K562 (cell line): Measurements from ENCODE around the gene FGFR4. TPM values are rescaled to one million over a fixed set of nuclear protein-coding genes. Genes with fewer than 3 reads are reported as not detected.

Experiments
- CBX5 ChIP-seq: IDR thresholded peaks from 2 replicates; pipeline ENCODE4 v1.6.1; 2014; ENCODE audit warnings: low read depth, borderline replicate concordance
- FOXK2 ChIP-seq, 2 experiments: fragments of 450-650 bp; IDR thresholded peaks in 1 of 2; conservative IDR thresholded peaks in 1 of 2; 2 replicates each; pipeline ENCODE4 v1.6.1; 2016; ENCODE audit warnings: low read depth in 2 of 2, mild to moderate bottlenecking in 1 of 2
- GABPB2 ChIP-seq: fragments of 250-450 bp; sonication (Bioruptor Pico); conservative IDR thresholded peaks from 2 replicates; pipeline ENCODE4 v1.5.1; 2021; ENCODE audit warnings: mild to moderate bottlenecking
- HDAC1 ChIP-seq, 2 experiments: fragments of 450-650 bp; IDR thresholded peaks; 2 replicates each; pipeline ENCODE4 v1.6.1; 2016 to 2017; ENCODE audit warnings: inconsistent platforms in 1 of 2, mild to moderate bottlenecking in 1 of 2, moderate library complexity in 1 of 2
- MTF1 ChIP-seq: fragments of 250-450 bp; sonication (Bioruptor Pico); IDR thresholded peaks from 2 replicates; pipeline ENCODE4 v1.9.0; 2021; ENCODE audit warnings: moderate library complexity, mild to moderate bottlenecking, inconsistent platforms, borderline replicate concordance
- NCOA4 ChIP-seq: fragments of 450-650 bp; IDR thresholded peaks from 2 replicates; pipeline ENCODE4 v1.6.1; 2018; ENCODE audit warnings: mild to moderate bottlenecking; ENCODE audit not compliant: partially characterized antibody
- NFIC ChIP-seq: fragments of 450-650 bp; IDR thresholded peaks from 2 replicates; pipeline ENCODE4 v1.6.1; 2017; ENCODE audit warnings: mild to moderate bottlenecking, inconsistent platforms
- NR4A1 ChIP-seq, 2 experiments: fragments of 250-450 bp in 1 of 2; fragments of 450-650 bp in 1 of 2; sonication (Bioruptor Pico) in 1 of 2; IDR thresholded peaks; 2 replicates each; pipeline versions ENCODE4 v1.4.0 to v1.6.1; 2016 to 2020; ENCODE audit warnings: mild to moderate bottlenecking in 2 of 2, missing compliant biosample characterization in 1 of 2, missing genetic modification characterization in 1 of 2, moderate library complexity in 1 of 2
- PRPF4 ChIP-seq: fragments of 200-400 bp; formaldehyde crosslinking; IDR thresholded peaks from one replicate; pipeline ENCODE4 v1.6.1; 2017; ENCODE audit warnings: low read length, low read depth, mild to moderate bottlenecking; ENCODE audit not compliant: insufficient read depth, poor library complexity, severe bottlenecking
- SIRT6 ChIP-seq: IDR thresholded peaks from one replicate; pipeline ENCODE4 v1.6.1; 2012; ENCODE audit warnings: low read depth, mild to moderate bottlenecking, control low read depth, inconsistent platforms, low read length, moderate library complexity
- SRSF1 ChIP-seq: fragments of 200-400 bp; formaldehyde crosslinking; IDR thresholded peaks from 2 replicates; pipeline ENCODE4 v1.6.1; 2017; ENCODE audit warnings: mild to moderate bottlenecking, low read depth, low read length, moderate library complexity
- WHSC1 ChIP-seq: IDR thresholded peaks from one replicate; pipeline ENCODE4 v1.6.1; 2012; ENCODE audit warnings: low read length, control low read depth, inconsistent platforms
- ZNF316 ChIP-seq: fragments of 450-650 bp; IDR thresholded peaks from 2 replicates; pipeline ENCODE4 v1.6.1; 2016
- ZNF668 ChIP-seq: fragments of 250-450 bp; sonication (Bioruptor Pico); IDR thresholded peaks from 2 replicates; pipeline ENCODE4 v1.8.0; 2022; ENCODE audit warnings: mild to moderate bottlenecking, inconsistent platforms
- ZNF830 ChIP-seq: fragments of 250-450 bp; sonication (Bioruptor Pico); IDR thresholded peaks from 2 replicates; pipeline ENCODE4 v1.5.0; 2021; ENCODE audit warnings: mild to moderate bottlenecking
- polyA plus RNA-seq, 8 experiments: library from polyadenylated mRNA; depleted of rRNA in 4 of 8; stranded (reverse) in 5 of 8; unstranded in 3 of 8; fragments of >200 nt; fragmentation: Nextera tagmentation in 2 of 8; fragmentation: Illumina TruSeq in 1 of 8; extraction: Ambion mirVana in 2 of 8; extraction: Trizol in 1 of 8; gene quantifications; 2 replicates each; pipeline versions ENCODE4 v1.2.1 to v1.2.3, GENCODE V29; 2011 to 2014; ENCODE audit warnings: inconsistent platforms in 1 of 8, missing spikeins in 1 of 8
- total RNA-seq, 7 experiments: library from RNA; depleted of rRNA in 6 of 7; stranded (reverse); fragments of >200 nt in 6 of 7; fragmentation: Illumina TruSeq in 2 of 7; extraction: Trizol in 2 of 7; gene quantifications; 2 replicates each; pipeline versions ENCODE4 v1.2.1 to v1.2.3, GENCODE V29; 2011 to 2021; ENCODE audit warnings: low replicate concordance in 1 of 7
- TF ChIP-seq, protein P1 (sequence below): fragments of 250-450 bp; sonication (Bioruptor Pico); IDR thresholded peaks from 2 replicates; pipeline ENCODE4 v1.5.0; 2020; ENCODE audit warnings: mild to moderate bottlenecking

The FGFR4 gene
- total and polyA plus RNA-seq, 9 of the 15 experiments (the other 6 are each of a cell fraction or from before 2014, with no cell fraction given): 0.76 to 35.4 (median 7.5) TPM

- TF ChIP-seq HDAC1 (IDR thresholded peaks at IDR 0.05): peak in 1 of 2 experiments; percentile 86; a peak in 2 of 4 replicates
- TF ChIP-seq, protein P1, sequence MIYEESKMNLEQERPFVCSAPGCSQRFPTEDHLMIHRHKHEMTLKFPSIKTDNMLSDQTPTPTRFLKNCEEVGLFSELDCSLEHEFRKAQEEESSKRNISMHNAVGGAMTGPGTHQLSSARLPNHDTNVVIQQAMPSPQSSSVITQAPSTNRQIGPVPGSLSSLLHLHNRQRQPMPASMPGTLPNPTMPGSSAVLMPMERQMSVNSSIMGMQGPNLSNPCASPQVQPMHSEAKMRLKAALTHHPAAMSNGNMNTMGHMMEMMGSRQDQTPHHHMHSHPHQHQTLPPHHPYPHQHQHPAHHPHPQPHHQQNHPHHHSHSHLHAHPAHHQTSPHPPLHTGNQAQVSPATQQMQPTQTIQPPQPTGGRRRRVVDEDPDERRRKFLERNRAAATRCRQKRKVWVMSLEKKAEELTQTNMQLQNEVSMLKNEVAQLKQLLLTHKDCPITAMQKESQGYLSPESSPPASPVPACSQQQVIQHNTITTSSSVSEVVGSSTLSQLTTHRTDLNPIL (CRISPR knock-in tag): no peak
- no peak for TF ChIP-seq SIRT6
- peak; percentile 89 for TF ChIP-seq FOXK2 (conservative IDR thresholded peaks at IDR 0.05 in 1 of 2, IDR thresholded peaks at IDR 0.05 in 1 of 2; ENCODE audit: low read depth in 2 of 2)
- no peak for TF ChIP-seq WHSC1
- TF ChIP-seq NR4A1 (CRISPR knock-in tag; IDR thresholded peaks at IDR 0.05): no peak
- no peak for TF ChIP-seq NR4A1 (tag; IDR thresholded peaks at IDR 0.05)
- peak; percentile 3 for TF ChIP-seq NCOA4
- TF ChIP-seq SRSF1: no peak
- peak; percentile 61; the same call in 1 of the 2 replicates for TF ChIP-seq NFIC
- no peak for TF ChIP-seq GABPB2 (CRISPR knock-in tag)
- TF ChIP-seq ZNF316: peak; percentile 70
- TF ChIP-seq MTF1 (CRISPR knock-in tag): no peak
- no peak for TF ChIP-seq ZNF830 (CRISPR knock-in tag)
- no peak for TF ChIP-seq ZNF668
- TF ChIP-seq PRPF4: no peak
- no peak for TF ChIP-seq CBX5
Observed at GRCh38 chr5:177113566-177114424, 27.1 kb downstream of the FGFR4 start (continued).
